DOHH2 (cell line): ENCODE data around the gene CPAMD8.

ENCODE experiments used
- EZH2phosphoT487 ChIP-seq: fragments of 200-600 bp; sonication (generic); IDR thresholded peaks from 2 replicates; pipeline ENCODE4 v1.6.1; 2017; ENCODE audit warnings: borderline replicate concordance, mild to moderate bottlenecking, antibody characterized with exemption, low read length, moderate library complexity, mixed read lengths
- TF ChIP-seq, protein P1 (sequence below): fragments of 200-600 bp; sonication (generic); IDR thresholded peaks from one replicate; pipeline ENCODE4 v1.5.1; 2014; ENCODE audit warnings: antibody characterized with exemption, mild to moderate bottlenecking, low read depth, low read length; ENCODE audit not compliant: poor library complexity, severe bottlenecking

DNA sequence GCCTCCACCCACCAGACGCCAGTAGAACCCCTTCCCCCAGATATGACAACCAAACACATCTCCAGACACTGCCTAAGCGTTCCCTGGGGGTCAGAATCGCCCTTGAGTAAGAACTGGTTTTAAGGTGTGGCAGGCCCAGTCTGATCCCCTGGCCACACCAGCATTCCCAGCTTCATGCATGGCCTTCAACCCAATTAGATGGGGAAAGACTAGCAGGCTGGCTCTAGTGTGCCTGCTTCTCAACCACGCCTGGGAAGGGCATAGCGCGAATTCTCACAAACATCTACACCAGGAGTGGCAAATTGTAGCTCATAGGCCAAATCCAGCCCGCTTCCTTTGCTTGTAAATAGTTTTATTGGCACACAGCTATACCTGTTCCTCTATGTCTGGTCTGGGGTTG is 35.1 kb upstream of the CPAMD8 start:
- TF ChIP-seq, protein P1, sequence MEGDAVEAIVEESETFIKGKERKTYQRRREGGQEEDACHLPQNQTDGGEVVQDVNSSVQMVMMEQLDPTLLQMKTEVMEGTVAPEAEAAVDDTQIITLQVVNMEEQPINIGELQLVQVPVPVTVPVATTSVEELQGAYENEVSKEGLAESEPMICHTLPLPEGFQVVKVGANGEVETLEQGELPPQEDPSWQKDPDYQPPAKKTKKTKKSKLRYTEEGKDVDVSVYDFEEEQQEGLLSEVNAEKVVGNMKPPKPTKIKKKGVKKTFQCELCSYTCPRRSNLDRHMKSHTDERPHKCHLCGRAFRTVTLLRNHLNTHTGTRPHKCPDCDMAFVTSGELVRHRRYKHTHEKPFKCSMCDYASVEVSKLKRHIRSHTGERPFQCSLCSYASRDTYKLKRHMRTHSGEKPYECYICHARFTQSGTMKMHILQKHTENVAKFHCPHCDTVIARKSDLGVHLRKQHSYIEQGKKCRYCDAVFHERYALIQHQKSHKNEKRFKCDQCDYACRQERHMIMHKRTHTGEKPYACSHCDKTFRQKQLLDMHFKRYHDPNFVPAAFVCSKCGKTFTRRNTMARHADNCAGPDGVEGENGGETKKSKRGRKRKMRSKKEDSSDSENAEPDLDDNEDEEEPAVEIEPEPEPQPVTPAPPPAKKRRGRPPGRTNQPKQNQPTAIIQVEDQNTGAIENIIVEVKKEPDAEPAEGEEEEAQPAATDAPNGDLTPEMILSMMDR, result no peak
- no peak for TF ChIP-seq EZH2phosphoT487
